ENCODE measurements around the gene IGFBP7. TPM values are rescaled to one million over a fixed set of nuclear protein-coding genes. Genes with fewer than 3 reads are reported as not detected.

Gene IGFBP7
- total and polyA plus RNA-seq, 10 of the 15 experiments (the other 5 are each of a cell fraction or from before 2014, with no cell fraction given) = 0.69 to 1.9 (median 1.4) TPM; not detected in 5

GRCh38 chr4:56986192-56986591 is 124.0 kb downstream of the IGFBP7 start:
- intact Hi-C loops (cut with micrococcal nuclease; ENCODE audit: unreplicated experiment) (no loop called here), in situ Hi-C loops (cut with MboI) (no loop called here)
- Histone ChIP-seq H3K27me3 (replicated peaks in 1 of 2; ENCODE audit: control insufficient read depth in 2 of 2, insufficient read depth in 2 of 2, low read length in 1 of 2) (no peaks in the 10 kb centered on the region), H4K20me1 (ENCODE audit: control insufficient read depth, insufficient read depth) (peaks cover 4% of the 10 kb centered on the region; the same call in 1 of the 2 replicates), H3K4me3 (no peak overlapping the region), H3K4me2 (ENCODE audit: control insufficient read depth, insufficient read depth) (no peak overlapping the region), H3K27ac (ENCODE audit: control insufficient read depth, insufficient read depth) (no peak overlapping the region), H2AFZ (ENCODE audit: control insufficient read depth, low read depth, low read length) (no peak overlapping the region), H3K9me3 (replicated peaks; ENCODE audit: control insufficient read depth, insufficient read depth, low read length) (no peaks in the 10 kb centered on the region), H3K79me2 (ENCODE audit: control insufficient read depth, insufficient read depth, low read length) (peaks cover 53% of the 10 kb centered on the region), H3K36me3 (ENCODE audit: control insufficient read depth in 2 of 2, insufficient read depth in 2 of 2, low read length in 1 of 2) (peaks cover 7 to 36% of the 10 kb centered on the region in 2 experiments; a peak in 3 of 4 replicates), H3K4me1 (ENCODE audit: control insufficient read depth, insufficient read depth, low read length) (no peaks in the 10 kb centered on the region; the same call in 1 of the 2 replicates), H3K9ac (ENCODE audit: control insufficient read depth, insufficient read depth, low read length) (no peak overlapping the region)
- TF ChIP-seq POLR2AphosphoS2 (IDR thresholded peaks at IDR 0.05; ENCODE audit: low read depth, low read length) (no peak), EZH2 (IDR thresholded peaks at IDR 0.05; ENCODE audit: borderline replicate concordance, control insufficient read depth, low read depth, low read length) (no peak), BCL3 (IDR thresholded peaks at IDR 0.05; ENCODE audit: borderline replicate concordance, insufficient read depth, low read depth, low read length, poor library complexity, severe bottlenecking) (no peak)
- ChIA-PET RAD21 (ENCODE audit: unreplicated experiment) (no interaction called here), POLR2A (no interaction called here), SMC1A (ENCODE audit: uncharacterized antibody, unreplicated experiment) (no interaction called here), CTCF (no interaction called here)
- no peak for DNase-seq (ENCODE audit: low read depth, low spot score)
- no peak for FAIRE-seq
- no TSS peak for BruUV-seq (replicated peaks)
- WGBS (ENCODE audit: insufficient coverage, insufficient replicate concordance, low lambda C conversion rate, missing lambda C conversion rate) = 94% methylated on average over 1 of the region's 1 CpG
- no peak for ATAC-seq

- Histone ChIP-seq H3K79me2 (ENCODE audit: control insufficient read depth, insufficient read depth, low read length) (peaks cover 76% of the 10 kb centered on the region), H2AFZ (ENCODE audit: control insufficient read depth, low read depth, low read length) (no peak overlapping the region), H3K27me3 (replicated peaks in 1 of 2; ENCODE audit: control insufficient read depth in 2 of 2, insufficient read depth in 2 of 2, low read length in 1 of 2) (no peaks in the 10 kb centered on the region), H3K4me1 (ENCODE audit: control insufficient read depth, insufficient read depth, low read length) (peaks cover 4% of the 10 kb centered on the region), H3K9me3 (replicated peaks; ENCODE audit: control insufficient read depth, insufficient read depth, low read length) (no peaks in the 10 kb centered on the region; the same call in 2 of the 3 replicates), H3K4me2 (ENCODE audit: control insufficient read depth, insufficient read depth) (peak overlapping the region; percentile 76), H4K20me1 (ENCODE audit: control insufficient read depth, insufficient read depth) (peaks cover 4% of the 10 kb centered on the region), H3K36me3 (ENCODE audit: control insufficient read depth in 2 of 2, insufficient read depth in 2 of 2, low read length in 1 of 2) (peaks cover 2 to 13% of the 10 kb centered on the region in 2 experiments; a peak in 3 of 4 replicates), H3K4me3 (peak overlapping the region; percentile 92; the same call in 1 of the 2 replicates), H3K9ac (ENCODE audit: control insufficient read depth, insufficient read depth, low read length) (no peak overlapping the region), H3K27ac (ENCODE audit: control insufficient read depth, insufficient read depth) (no peak overlapping the region)
- no peak for DNase-seq (ENCODE audit: low read depth, low spot score)
- ChIA-PET RAD21 (ENCODE audit: unreplicated experiment) (interaction anchor here (0.5 kb wide), 1 partner anchor 49 kb away, joined by 3 read pairs; no protein-coding TSS in a partner anchor), CTCF (interaction anchor here (0.9 to 1.6 kb wide), 2 partner anchors 20 to 181 kb away, joined by 6 read pairs; no protein-coding TSS in a partner anchor), POLR2A (interaction anchor here (3.8 kb wide), 1 partner anchor 10 kb away, joined by 21 read pairs; no protein-coding TSS in a partner anchor), SMC1A (ENCODE audit: uncharacterized antibody, unreplicated experiment) (interaction anchor here (0.7 to 1.2 kb wide), 3 partner anchors 9 to 64 kb away, joined by 3 to 4 read pairs (median 3); no protein-coding TSS in a partner anchor)
- no peak for ATAC-seq
- BruUV-seq (replicated peaks) = no TSS peak
- in situ Hi-C loops (cut with MboI) = no loop called here
- WGBS (ENCODE audit: insufficient coverage, insufficient replicate concordance, low lambda C conversion rate, missing lambda C conversion rate) = 95% methylated on average over 4 of the region's 4 CpGs
- no peak for TF ChIP-seq CREM (IDR thresholded peaks at IDR 0.05; ENCODE audit: low read depth)
- TF ChIP-seq FOXK2 (IDR thresholded peaks at IDR 0.05) = no peak
- intact Hi-C loops (cut with micrococcal nuclease; ENCODE audit: unreplicated experiment) = no loop called here
- FAIRE-seq = no peak
Measured at GRCh38 chr4:56981795-56982201, 128.4 kb downstream of the IGFBP7 start.

Small RNA genes within 50 kb of the gene (small RNA-seq; reads per million reads assigned to genes)
- gene RNU6-998P = not detected

Other genes starting within 250 kb of the IGFBP7 start
- 23.9 and 24.7 TPM in 2 replicates for gene REST, start 202.5 kb downstream of the IGFBP7 start, total RNA-seq (2014; rRNA removed)
- 23.3 and 23.8 TPM in 2 replicates for gene REST, start 202.5 kb downstream of the IGFBP7 start, total RNA-seq (2014; rRNA removed; fragmentation: Illumina TruSeq; extraction: Trizol)
- 29.5 and 33.5 TPM in 2 replicates for gene REST, start 202.5 kb downstream of the IGFBP7 start, total RNA-seq (2021)
- gene REST, start 202.5 kb downstream of the IGFBP7 start, polyA plus RNA-seq (2011; rRNA removed) = 17.6 and 24.4 TPM in 2 replicates
- gene REST, start 202.5 kb downstream of the IGFBP7 start, polyA plus RNA-seq (2014; fragmentation: Illumina TruSeq; extraction: Trizol) = 12.7 and 16.3 TPM in 2 replicates
- gene REST, start 202.5 kb downstream of the IGFBP7 start, polyA plus RNA-seq (2014; fragmentation: Nextera tagmentation; extraction: Ambion mirVana) = 1 to 10 TPM; 3.7 to 8.5 TPM
- gene REST, start 202.5 kb downstream of the IGFBP7 start, polyA plus RNA-seq (2014; rRNA removed) = 10.9 and 11.7 TPM in 2 replicates
- gene REST, start 202.5 kb downstream of the IGFBP7 start, polyA plus RNA-seq (2016; fragmentation: Nextera tagmentation; extraction: Ambion mirVana) = 10 to 100 TPM; 33.6 to 36.3 TPM
- 29.0 and 31.9 TPM in 2 replicates for gene NOA1, start 132.8 kb downstream of the IGFBP7 start, total RNA-seq (2014; rRNA removed)
- gene NOA1, start 132.8 kb downstream of the IGFBP7 start, total RNA-seq (2014; rRNA removed; fragmentation: Illumina TruSeq; extraction: Trizol) = 15.1 and 16.0 TPM in 2 replicates
- gene NOA1, start 132.8 kb downstream of the IGFBP7 start, total RNA-seq (2021) = 31.6 and 34.0 TPM in 2 replicates
- 26.8 and 29.6 TPM in 2 replicates for gene NOA1, start 132.8 kb downstream of the IGFBP7 start, polyA plus RNA-seq (2011; rRNA removed)
- gene NOA1, start 132.8 kb downstream of the IGFBP7 start, polyA plus RNA-seq (2014; fragmentation: Illumina TruSeq; extraction: Trizol) = 18.6 and 20.0 TPM in 2 replicates
- gene NOA1, start 132.8 kb downstream of the IGFBP7 start, polyA plus RNA-seq (2014; fragmentation: Nextera tagmentation; extraction: Ambion mirVana) = 1 to 10 TPM; 3.2 to 8.3 TPM
- 28.5 and 31.5 TPM in 2 replicates for gene NOA1, start 132.8 kb downstream of the IGFBP7 start, polyA plus RNA-seq (2014; rRNA removed)
- 10 to 100 TPM; 16.4 to 16.5 TPM for gene NOA1, start 132.8 kb downstream of the IGFBP7 start, polyA plus RNA-seq (2016; fragmentation: Nextera tagmentation; extraction: Ambion mirVana)
- gene POLR2B, start 131.5 kb downstream of the IGFBP7 start, total RNA-seq (2014; rRNA removed) = 85.9 and 109 TPM in 2 replicates
- 117 and 120 TPM in 2 replicates for gene POLR2B, start 131.5 kb downstream of the IGFBP7 start, total RNA-seq (2014; rRNA removed; fragmentation: Illumina TruSeq; extraction: Trizol)
- 101 and 103 TPM in 2 replicates for gene POLR2B, start 131.5 kb downstream of the IGFBP7 start, total RNA-seq (2021)
- gene POLR2B, start 131.5 kb downstream of the IGFBP7 start, polyA plus RNA-seq (2011; rRNA removed) = 183 and 225 TPM in 2 replicates
- gene POLR2B, start 131.5 kb downstream of the IGFBP7 start, polyA plus RNA-seq (2014; fragmentation: Illumina TruSeq; extraction: Trizol) = 113 and 144 TPM in 2 replicates
- gene POLR2B, start 131.5 kb downstream of the IGFBP7 start, polyA plus RNA-seq (2014; fragmentation: Nextera tagmentation; extraction: Ambion mirVana) = 10 to 100 TPM; 46.0 to 60.9 TPM
- 85.2 and 110 TPM in 2 replicates for gene POLR2B, start 131.5 kb downstream of the IGFBP7 start, polyA plus RNA-seq (2014; rRNA removed)
- gene POLR2B, start 131.5 kb downstream of the IGFBP7 start, polyA plus RNA-seq (2016; fragmentation: Nextera tagmentation; extraction: Ambion mirVana) = 10 to 100 TPM; 89.3 to 95.2 TPM

All from GM12878 (cell line).